Transverse colon (tissue), 4 donors: ENCODE measurements around the gene STARD10. TPM values are rescaled to one million over a fixed set of nuclear protein-coding genes. Genes with fewer than 3 reads are reported as not detected.

Experiments
- DNase-seq: peaks from one replicate; pipeline ENCODE4 v3.0.0-alpha.2; 2019
- H3K27ac ChIP-seq, 4 donors: fragments of 200-600 bp; sonication (generic); 2 replicates each; pipeline ENCODE4 v1.5.1; 2016 to 2018; ENCODE audit warnings: inconsistent platforms in 4 of 4
- H3K27me3 ChIP-seq: fragments of 200-600 bp; sonication (generic); 2 replicates; pipeline ENCODE4 v1.5.1; 2017; ENCODE audit warnings: inconsistent platforms
- H3K36me3 ChIP-seq, 4 donors: fragments of 200-600 bp; sonication (generic); 2 replicates each; pipeline ENCODE4 v1.5.1; 2017 to 2019; ENCODE audit warnings: inconsistent platforms in 4 of 4
- H3K4me1 ChIP-seq, 4 donors: fragments of 200-600 bp; sonication (generic); 2 replicates each; pipeline ENCODE4 v1.5.1; 2017 to 2020; ENCODE audit warnings: inconsistent platforms in 4 of 4
- H3K4me3 ChIP-seq, 4 donors: fragments of 200-600 bp; sonication (generic); 1 replicate in 1 of 4; 2 replicates in 3 of 4; pipeline versions ENCODE4 v1.5.1 to v1.6.1; 2017 to 2019; ENCODE audit warnings: inconsistent platforms in 4 of 4
- H3K9me3 ChIP-seq, 2 donors: fragments of 200-600 bp; sonication (generic); 2 replicates each; pipeline ENCODE4 v1.5.1; 2017 to 2019; ENCODE audit warnings: inconsistent platforms in 2 of 2
- EP300 ChIP-seq: sonication (generic); formaldehyde crosslinking; IDR thresholded peaks from one replicate; pipeline ENCODE4 v1.6.1; 2017; ENCODE audit warnings: antibody characterized with exemption, low read depth
- POLR2A ChIP-seq: fragments of 450-650 bp; IDR thresholded peaks from one replicate; pipeline ENCODE4 v1.6.1; 2016; ENCODE audit warnings: antibody characterized with exemption, mild to moderate bottlenecking, moderate library complexity
- POLR2AphosphoS5 ChIP-seq, 3 donors: sonication (generic); formaldehyde crosslinking; IDR thresholded peaks; one replicate each; pipeline ENCODE4 v1.6.1; 2016; ENCODE audit warnings: antibody characterized with exemption in 3 of 3
- WGBS, 2 donors: methylation state at CpG; one replicate each; pipeline ENCODE4 v1.1.5; 2018; ENCODE audit warnings: low coverage in 1 of 2; 5-methylcytosine and 5-hydroxymethylcytosine counted together
- in situ Hi-C, 4 donors: fragments of 200-750 bp; cut with MboI; loops; one replicate each; pipeline versions ENCODE4 v1.15.0 to v1.15.1; 2017; ENCODE audit warnings: low sequenced_read_pairs in 3 of 4, low pct_ligation_motif_present in 1 of 4, low pct_unique_long_range_greater_than_20kb in 1 of 4
- intact Hi-C: fragments of 100-400 bp; cut with DNase I; formaldehyde crosslinking; loops from one replicate; pipeline ENCODE4 v1.15.1; 2023; ENCODE audit warnings: low total_unique reads
- total RNA-seq, 4 donors: library from RNA; depleted of rRNA; stranded (reverse); fragments of >200 nt; gene quantifications; one replicate each; pipeline ENCODE4 v1.1.0, GENCODE V29; 2016
- TF ChIP-seq, protein P1 (sequence below), 5 experiments: fragments of 200-600 bp in 3 of 5; fragments of 450-650 bp in 2 of 5; sonication (generic) in 3 of 5; IDR thresholded peaks; 1 replicate in 2 of 5; 2 replicates in 3 of 5; pipeline ENCODE4 v1.5.1; 2016 to 2017; ENCODE audit warnings: antibody characterized with exemption in 5 of 5, inconsistent platforms in 3 of 5, mild to moderate bottlenecking in 2 of 5, moderate library complexity in 1 of 5

Gene STARD10
- total RNA-seq, 4 donors from 2014 or later = 82.7 to 714 (median 225) TPM

DNA sequence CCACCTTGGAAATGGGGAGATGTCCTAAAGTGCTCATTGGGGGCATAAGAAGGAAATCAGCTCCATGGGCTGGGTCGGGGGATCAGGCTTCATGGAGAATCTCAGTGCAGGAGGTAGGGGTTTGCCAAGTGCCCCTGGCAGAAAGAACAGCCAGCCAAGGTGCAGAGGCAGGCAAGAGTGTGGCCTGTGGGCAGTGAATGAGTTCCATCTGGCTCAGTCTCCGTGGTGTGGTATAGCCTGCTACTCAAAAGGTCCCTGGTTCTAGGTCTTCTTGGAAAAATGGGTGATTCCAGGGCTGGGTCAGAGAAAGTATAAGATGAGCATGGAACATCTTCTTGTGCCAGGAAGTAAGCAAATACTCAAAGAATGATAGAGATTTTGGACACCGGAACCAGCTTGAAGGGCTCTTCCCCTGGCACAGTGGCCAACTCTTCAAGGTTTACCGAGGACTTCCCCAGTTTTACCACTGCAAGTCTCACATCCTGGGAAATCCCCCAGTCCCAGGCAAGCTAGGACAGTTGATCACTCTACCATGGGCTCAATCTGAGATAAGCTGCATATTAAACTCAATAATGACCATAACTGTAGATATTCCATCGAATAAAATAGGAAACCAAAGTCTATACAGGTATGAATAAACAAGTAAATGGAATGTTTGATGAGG lies 31.1 kb downstream of the STARD10 start:
- intact Hi-C loops (no loop called here), in situ Hi-C loops (no loop called here)
- 60 to 77% methylated on average over 4 to 5 of the region's 5 CpGs for WGBS, 2 donors
- Histone ChIP-seq H3K9me3 (no peaks in the 10 kb centered on the region), H3K36me3 (no peaks in the 10 kb centered on the region), H3K4me3 (no peak overlapping the region), H3K27me3 (no peaks in the 10 kb centered on the region), H3K27ac (no peak overlapping the region), H3K4me1 (peaks cover 0 to 8% (median 2%) of the 10 kb centered on the region in 4 donors)
- DNase-seq = no peak
- TF ChIP-seq POLR2A (no peak), EP300 (no peak)

DNA sequence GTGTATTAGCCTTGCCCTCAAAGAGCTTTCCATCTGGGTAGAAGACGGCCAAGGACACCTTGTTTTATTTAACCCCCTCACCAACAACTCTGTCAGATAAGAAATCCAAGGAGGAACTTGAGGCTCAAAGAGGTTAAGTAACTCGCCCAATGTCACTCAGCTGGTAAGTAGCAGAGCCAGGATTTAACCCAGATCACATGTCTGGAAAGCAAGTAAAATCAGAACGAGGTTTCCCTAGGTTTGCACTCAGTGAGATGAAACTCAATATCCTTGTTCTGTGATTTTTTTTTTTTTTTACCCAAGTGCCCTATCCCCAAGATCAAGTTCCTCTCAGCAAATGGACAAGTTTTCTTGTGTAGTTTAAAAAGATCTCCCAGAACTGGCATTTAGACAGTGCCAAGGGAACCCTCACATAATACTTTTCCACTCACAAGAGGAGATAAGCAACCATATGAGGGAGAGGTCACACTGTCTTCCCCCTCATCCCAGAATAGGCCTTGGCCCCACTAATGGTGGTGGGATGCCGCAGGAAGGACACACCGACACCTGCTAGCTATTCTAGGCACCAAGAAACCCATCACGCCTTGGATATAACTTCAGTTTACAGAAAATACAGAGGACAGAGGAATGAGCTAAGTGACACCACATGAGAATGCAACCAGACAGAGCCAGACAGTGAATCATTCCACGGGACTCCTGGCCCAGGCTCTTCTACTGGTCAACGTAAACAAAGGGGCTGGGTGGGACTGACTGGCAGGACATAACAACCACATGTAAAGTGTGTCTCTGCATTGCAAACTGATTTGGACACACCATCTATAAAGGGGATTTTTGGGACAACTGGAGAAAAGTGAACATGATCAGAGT lies 33.1 kb downstream of the STARD10 start:
- WGBS, 2 donors = 38 to 79% methylated on average over 3 to 8 of the region's 8 CpGs
- DNase-seq = no peak
- Histone ChIP-seq H3K27me3 (no peaks in the 10 kb centered on the region), H3K9me3 (no peaks in the 10 kb centered on the region), H3K4me3 (no peak overlapping the region), H3K36me3 (peaks cover 0 to 7% (median 0%) of the 10 kb centered on the region in 4 donors), H3K27ac (no peak overlapping the region), H3K4me1 (peaks cover 0 to 8% (median 2%) of the 10 kb centered on the region in 4 donors)
- TF ChIP-seq, protein P1, sequence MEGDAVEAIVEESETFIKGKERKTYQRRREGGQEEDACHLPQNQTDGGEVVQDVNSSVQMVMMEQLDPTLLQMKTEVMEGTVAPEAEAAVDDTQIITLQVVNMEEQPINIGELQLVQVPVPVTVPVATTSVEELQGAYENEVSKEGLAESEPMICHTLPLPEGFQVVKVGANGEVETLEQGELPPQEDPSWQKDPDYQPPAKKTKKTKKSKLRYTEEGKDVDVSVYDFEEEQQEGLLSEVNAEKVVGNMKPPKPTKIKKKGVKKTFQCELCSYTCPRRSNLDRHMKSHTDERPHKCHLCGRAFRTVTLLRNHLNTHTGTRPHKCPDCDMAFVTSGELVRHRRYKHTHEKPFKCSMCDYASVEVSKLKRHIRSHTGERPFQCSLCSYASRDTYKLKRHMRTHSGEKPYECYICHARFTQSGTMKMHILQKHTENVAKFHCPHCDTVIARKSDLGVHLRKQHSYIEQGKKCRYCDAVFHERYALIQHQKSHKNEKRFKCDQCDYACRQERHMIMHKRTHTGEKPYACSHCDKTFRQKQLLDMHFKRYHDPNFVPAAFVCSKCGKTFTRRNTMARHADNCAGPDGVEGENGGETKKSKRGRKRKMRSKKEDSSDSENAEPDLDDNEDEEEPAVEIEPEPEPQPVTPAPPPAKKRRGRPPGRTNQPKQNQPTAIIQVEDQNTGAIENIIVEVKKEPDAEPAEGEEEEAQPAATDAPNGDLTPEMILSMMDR (IDR thresholded peaks at IDR 0.05) = no peak
- TF ChIP-seq POLR2A (no peak), EP300 (no peak), POLR2AphosphoS5 (IDR thresholded peaks at IDR 0.05) (no peak)
- in situ Hi-C loops (no loop called here), intact Hi-C loops (no loop called here)

DNA sequence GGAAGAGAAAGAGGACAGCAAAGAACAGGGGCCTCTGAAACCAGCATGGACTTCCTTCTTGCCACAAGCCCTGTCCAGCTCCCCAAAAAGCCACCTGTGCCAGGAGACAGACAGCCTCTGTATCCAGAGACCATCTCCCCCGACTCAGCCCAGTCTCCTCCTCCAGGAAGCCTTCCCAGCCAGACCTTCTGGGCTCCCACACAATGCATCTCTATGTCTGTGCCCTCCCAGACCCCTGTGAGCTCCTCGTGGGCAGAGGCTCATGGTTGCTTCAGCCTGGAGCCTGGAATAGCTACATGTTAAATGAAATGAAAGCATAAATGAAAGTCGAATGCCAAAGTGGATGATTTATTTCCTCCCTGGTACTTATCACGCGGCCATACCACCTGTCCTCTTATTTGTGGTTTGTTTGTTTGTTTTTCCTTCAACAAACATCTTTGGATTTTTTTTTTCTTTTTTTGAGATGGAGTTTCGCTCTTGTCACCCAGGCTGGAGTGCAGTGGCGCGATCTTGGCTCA lies 34.3 kb downstream of the STARD10 start:
- WGBS, 2 donors = 55 to 63% methylated on average over 5 to 8 of the region's 8 CpGs
- peaks cover 0 to 5% (median 2%) of the 10 kb centered on the region in 4 donors for H3K4me1 ChIP-seq
- no peak overlapping the region for H3K27ac ChIP-seq
- H3K4me3 ChIP-seq = no peak overlapping the region
- H3K27me3 ChIP-seq = no peaks in the 10 kb centered on the region
- no peaks in the 10 kb centered on the region for H3K9me3 ChIP-seq
- in situ Hi-C loops (no loop called here), intact Hi-C loops (no loop called here)
- peaks cover 0 to 7% (median 0%) of the 10 kb centered on the region in 4 donors for H3K36me3 ChIP-seq
- DNase-seq = no peak
- TF ChIP-seq, protein P1 (IDR thresholded peaks at IDR 0.05) = no peak
- TF ChIP-seq POLR2AphosphoS5 (IDR thresholded peaks at IDR 0.05) (no peak), POLR2A (no peak), EP300 (no peak)

DNA sequence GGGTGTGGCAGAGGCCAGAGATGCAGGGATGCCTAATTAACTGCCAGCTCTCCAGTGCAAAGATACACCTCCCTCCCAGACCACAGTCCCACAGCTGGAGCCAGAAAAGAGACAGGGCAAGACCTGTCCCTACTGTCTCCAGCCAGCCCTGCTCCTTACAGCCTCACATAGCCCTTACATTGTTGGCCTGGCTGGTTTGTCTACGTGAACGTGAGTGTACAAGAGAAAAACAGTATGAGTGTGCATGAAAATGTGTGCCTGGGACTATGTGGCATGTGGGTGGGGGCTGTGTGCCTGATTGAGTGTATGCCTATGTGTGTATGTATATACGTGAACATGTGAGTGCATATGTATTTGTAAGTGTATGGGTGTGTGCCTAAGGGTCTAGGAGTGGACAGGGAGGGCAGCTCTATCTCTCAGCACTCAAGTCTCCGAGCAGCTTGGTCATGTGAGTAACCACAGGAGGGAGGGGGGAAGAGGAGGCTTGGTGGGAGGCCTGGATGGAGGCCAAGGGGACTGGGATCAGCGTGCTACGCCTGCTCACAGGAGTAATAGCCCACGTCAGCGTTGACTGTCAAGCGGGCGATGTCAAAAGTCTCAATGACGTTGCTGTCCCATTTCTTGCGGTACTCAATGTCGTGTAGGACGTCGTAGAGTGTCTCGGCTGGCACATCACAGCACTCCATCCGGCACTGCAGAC lies 35.0 kb downstream of the STARD10 start:
- Histone ChIP-seq H3K27me3 (no peaks in the 10 kb centered on the region), H3K4me1 (no peaks in the 10 kb centered on the region), H3K36me3 (peaks cover 0 to 7% (median 0%) of the 10 kb centered on the region in 4 donors), H3K9me3 (no peaks in the 10 kb centered on the region), H3K27ac (no peak overlapping the region), H3K4me3 (no peak overlapping the region)
- intact Hi-C loops (no loop called here), in situ Hi-C loops (no loop called here)
- WGBS, 2 donors = 52 to 66% methylated on average over 2 to 17 of the region's 17 CpGs
- no peak for DNase-seq
- TF ChIP-seq POLR2AphosphoS5 (IDR thresholded peaks at IDR 0.05) = peak in 1 of 3 donors; percentile 29
- TF ChIP-seq EP300 = no peak
